ENCODE results near the gene SCAMP4.

SCAMP4 gene

GRCh38 chr19:1905110-1905862 lies at the start of gene SCAMP4, which contains the start of gene ADAT3:
Gene SCAMP4, plus strand, starts transcription at chr19:1905399. Its CDS starts 9,621 bp downstream, at chr19:1915020.
Gene ADAT3, plus strand, starts transcription at chr19:1905399. Its CDS starts 6,649 bp downstream, at chr19:1912048.
- peak; percentile 85 to 98 (median 96) for DNase-seq

GRCh38 chr19:1855828-1856255 lies 49.4 kb upstream of the SCAMP4 start:
- peak in 1 of 14 donors; percentile 34 for DNase-seq

GRCh38 chr19:1856345-1856697 lies 48.9 kb upstream of the SCAMP4 start:
- no peak for DNase-seq

- peak in 10 of 14 donors; percentile 20 to 71 (median 39) for DNase-seq
These were observed 48.2 kb upstream of the SCAMP4 start for GRCh38 chr19:1856698-1857603.

- peak in 1 of 14 donors; percentile 40 for DNase-seq
These were observed 47.4 kb upstream of the SCAMP4 start for GRCh38 chr19:1857648-1858326.

- no peak for DNase-seq
These were observed 46.7 kb upstream of the SCAMP4 start for GRCh38 chr19:1858412-1859081.

- DNase-seq: no peak
These were observed 45.8 kb upstream of the SCAMP4 start for GRCh38 chr19:1859331-1859781.

- DNase-seq: peak in 6 of 14 donors; percentile 25 to 64 (median 38)
These were observed 45.0 kb upstream of the SCAMP4 start for GRCh38 chr19:1860042-1860775.

GRCh38 chr19:1860821-1861598 lies 44.2 kb upstream of the SCAMP4 start:
- DNase-seq: no peak

GRCh38 chr19:1861599-1862031 lies 43.6 kb upstream of the SCAMP4 start:
- DNase-seq: peak in 1 of 14 donors; percentile 6

GRCh38 chr19:1862068-1862423 lies 43.2 kb upstream of the SCAMP4 start:
- DNase-seq: no peak

- DNase-seq: peak in 2 of 14 donors; percentile 23 to 42
These were observed 42.5 kb upstream of the SCAMP4 start for GRCh38 chr19:1862424-1863327.

- no peak for DNase-seq
These were observed 41.9 kb upstream of the SCAMP4 start, which contains the start of gene KLF16 for GRCh38 chr19:1863328-1863637. Gene KLF16, minus strand, starts transcription at chr19:1863579. Its CDS starts 82 bp downstream, at chr19:1863497.

GRCh38 chr19:1863638-1864479 lies 41.3 kb upstream of the SCAMP4 start:
- DNase-seq: peak; percentile 18 to 99 (median 84)

- DNase-seq: peak in 11 of 14 donors; percentile 15 to 74 (median 58)
These were observed 40.6 kb upstream of the SCAMP4 start for GRCh38 chr19:1864480-1865171.

GRCh38 chr19:1865172-1866010 lies 39.8 kb upstream of the SCAMP4 start:
- DNase-seq: no peak

Data from C1 segment of cervical spinal cord (tissue), 14 donors.